ENCODE measurements around the gene D2HGDH. TPM values are rescaled to one million over a fixed set of nuclear protein-coding genes. Genes with fewer than 3 reads are reported as not detected.
A peak's percentile ranks its signal among the peaks of the same experiment; 100 is the strongest.
"Not testable (repeated sequence)": the region's sequence is repeated elsewhere in the genome, so short reads cannot be mapped to it uniquely, and the experiment has no call there.

D2HGDH gene
- total RNA-seq, 4 donors from 2014 or later: 37.7 to 160 (median 62.2) TPM

DNA sequence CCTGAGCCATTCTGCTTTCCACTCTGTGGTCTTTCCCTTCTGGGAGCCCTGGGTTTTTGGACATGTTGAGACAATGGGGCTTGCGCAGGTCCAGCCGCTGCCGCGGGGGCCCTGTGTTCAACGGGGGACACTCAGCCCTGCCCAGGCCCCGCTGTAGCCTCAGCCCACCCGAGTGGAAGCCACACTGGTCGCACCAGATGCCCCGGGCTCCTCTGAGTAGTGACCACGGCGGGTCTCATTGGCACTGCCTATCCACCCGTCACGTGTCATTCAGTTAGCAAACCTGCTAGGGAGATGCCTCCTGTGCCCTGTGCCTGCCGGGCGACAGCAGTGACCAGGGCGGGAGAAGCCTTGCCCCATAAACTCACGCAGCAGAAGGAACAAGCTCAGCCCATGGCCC is 19.1 kb downstream of the D2HGDH start:
- WGBS: 100% methylated on average over 5 of the region's 17 CpGs
- Histone ChIP-seq H3K4me3 (no peak overlapping the region), H3K36me3 (peaks cover 85% of the 10 kb centered on the region), H3K27me3 (no peaks in the 10 kb centered on the region), H3K9me3 (no peaks in the 10 kb centered on the region), H3K4me1 (no peaks in the 10 kb centered on the region), H3K27ac (no peak overlapping the region)
- TF ChIP-seq POLR2A (IDR thresholded peaks at IDR 0.05) (no peak), POLR2AphosphoS5 (IDR thresholded peaks at IDR 0.05) (no peak), EP300 (IDR thresholded peaks at IDR 0.05) (no peak)
- TF ChIP-seq, protein P1, sequence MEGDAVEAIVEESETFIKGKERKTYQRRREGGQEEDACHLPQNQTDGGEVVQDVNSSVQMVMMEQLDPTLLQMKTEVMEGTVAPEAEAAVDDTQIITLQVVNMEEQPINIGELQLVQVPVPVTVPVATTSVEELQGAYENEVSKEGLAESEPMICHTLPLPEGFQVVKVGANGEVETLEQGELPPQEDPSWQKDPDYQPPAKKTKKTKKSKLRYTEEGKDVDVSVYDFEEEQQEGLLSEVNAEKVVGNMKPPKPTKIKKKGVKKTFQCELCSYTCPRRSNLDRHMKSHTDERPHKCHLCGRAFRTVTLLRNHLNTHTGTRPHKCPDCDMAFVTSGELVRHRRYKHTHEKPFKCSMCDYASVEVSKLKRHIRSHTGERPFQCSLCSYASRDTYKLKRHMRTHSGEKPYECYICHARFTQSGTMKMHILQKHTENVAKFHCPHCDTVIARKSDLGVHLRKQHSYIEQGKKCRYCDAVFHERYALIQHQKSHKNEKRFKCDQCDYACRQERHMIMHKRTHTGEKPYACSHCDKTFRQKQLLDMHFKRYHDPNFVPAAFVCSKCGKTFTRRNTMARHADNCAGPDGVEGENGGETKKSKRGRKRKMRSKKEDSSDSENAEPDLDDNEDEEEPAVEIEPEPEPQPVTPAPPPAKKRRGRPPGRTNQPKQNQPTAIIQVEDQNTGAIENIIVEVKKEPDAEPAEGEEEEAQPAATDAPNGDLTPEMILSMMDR (IDR thresholded peaks at IDR 0.05): no peak
- peak in 1 of 2 donors; percentile 68 for DNase-seq (ENCODE audit: low spot score in 2 of 2)

DNA sequence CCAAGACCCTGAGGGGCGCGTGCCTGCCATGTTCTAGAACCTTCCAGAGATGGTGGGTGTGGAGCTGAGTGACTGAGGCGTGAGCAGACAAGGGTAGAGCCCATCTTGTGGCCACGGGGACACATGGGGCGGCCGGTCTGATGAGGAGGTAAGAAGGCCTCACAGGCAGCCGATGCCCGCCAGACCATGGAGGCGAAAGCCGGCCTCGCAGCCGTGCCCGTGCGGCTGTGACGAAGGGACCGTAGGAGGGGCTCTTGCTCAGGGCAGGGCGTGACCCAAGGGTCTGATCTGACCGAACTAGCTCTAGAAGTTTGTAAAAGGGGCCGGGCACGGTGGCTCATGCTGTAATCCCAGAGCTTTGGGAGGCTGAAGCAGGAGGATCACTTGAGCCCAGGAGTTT is 19.6 kb downstream of the D2HGDH start:
- Histone ChIP-seq H3K27me3 (no peaks in the 10 kb centered on the region), H3K4me1 (no peaks in the 10 kb centered on the region), H3K9me3 (no peaks in the 10 kb centered on the region), H3K4me3 (no peak overlapping the region), H3K36me3 (peaks cover 82% of the 10 kb centered on the region), H3K27ac (no peak overlapping the region)
- 94% methylated on average over 20 of the region's 20 CpGs for WGBS
- DNase-seq (ENCODE audit: low spot score in 2 of 2): peak in 1 of 2 donors; percentile 71
- TF ChIP-seq EP300 (IDR thresholded peaks at IDR 0.05) (no peak), POLR2AphosphoS5 (IDR thresholded peaks at IDR 0.05) (no peak), POLR2A (IDR thresholded peaks at IDR 0.05) (no peak)
- TF ChIP-seq, protein P1 (IDR thresholded peaks at IDR 0.05): no peak

DNA sequence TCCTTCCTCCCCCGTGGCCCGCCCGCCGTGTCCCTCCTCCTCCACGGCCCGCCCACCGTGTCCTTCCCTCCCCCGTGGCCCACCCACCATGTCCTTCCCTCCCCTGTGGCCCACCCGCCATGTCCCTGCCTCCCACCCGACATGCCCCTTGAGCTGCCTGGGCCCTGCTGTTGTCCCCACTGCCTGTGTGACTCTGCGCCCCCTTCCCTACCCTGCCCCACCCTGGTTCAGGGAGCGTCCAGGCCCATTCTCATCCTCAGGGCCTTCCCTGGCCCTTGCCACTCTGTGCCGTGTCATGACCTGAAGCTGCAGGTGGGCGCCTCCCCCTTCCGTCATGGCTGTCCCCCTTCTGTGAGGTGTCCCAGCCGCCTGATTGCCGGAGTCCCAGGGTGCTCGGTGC is 20.7 kb downstream of the D2HGDH start:
- TF ChIP-seq POLR2A (IDR thresholded peaks at IDR 0.05) (no peak), EP300 (IDR thresholded peaks at IDR 0.05) (no peak), POLR2AphosphoS5 (IDR thresholded peaks at IDR 0.05) (no peak)
- TF ChIP-seq, protein P1 (IDR thresholded peaks at IDR 0.05): no peak
- H3K27ac ChIP-seq: no peak overlapping the region
- H3K4me1 ChIP-seq: no peaks in the 10 kb centered on the region
- H3K9me3 ChIP-seq: no peaks in the 10 kb centered on the region
- peaks cover 80% of the 10 kb centered on the region for H3K36me3 ChIP-seq
- H3K27me3 ChIP-seq: no peaks in the 10 kb centered on the region
- DNase-seq (ENCODE audit: low spot score in 2 of 2): peak in 1 of 2 donors; percentile 71
- H3K4me3 ChIP-seq: no peak overlapping the region
- WGBS: 93% methylated on average over 16 of the region's 18 CpGs

DNA sequence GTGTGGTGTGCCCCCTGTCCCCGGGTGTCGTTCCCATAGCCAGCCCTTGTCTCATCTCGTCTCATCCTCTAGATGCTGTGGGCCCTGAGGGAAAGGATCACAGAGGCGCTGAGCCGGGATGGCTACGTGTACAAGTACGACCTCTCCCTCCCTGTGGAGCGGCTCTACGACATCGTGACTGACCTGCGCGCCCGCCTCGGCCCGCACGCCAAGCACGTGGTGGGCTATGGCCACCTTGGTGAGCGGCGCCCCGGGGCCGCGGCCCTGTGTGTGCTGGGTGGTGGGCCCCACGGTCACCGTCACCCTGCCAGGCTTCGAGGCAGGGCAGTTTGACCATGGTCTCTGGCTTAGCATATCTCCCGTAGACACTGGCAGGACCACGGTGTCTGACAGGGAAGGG is 21.3 kb downstream of the D2HGDH start:
- Histone ChIP-seq H3K27ac (no peak overlapping the region), H3K36me3 (peaks cover 82% of the 10 kb centered on the region), H3K4me1 (no peaks in the 10 kb centered on the region), H3K27me3 (no peaks in the 10 kb centered on the region), H3K4me3 (no peak overlapping the region), H3K9me3 (no peaks in the 10 kb centered on the region)
- WGBS: 96% methylated on average over 10 of the region's 27 CpGs
- no peak for TF ChIP-seq EP300 (IDR thresholded peaks at IDR 0.05)
- no peak for TF ChIP-seq POLR2AphosphoS5 (IDR thresholded peaks at IDR 0.05)
- peak in 1 of 2 donors; percentile 74 for DNase-seq (ENCODE audit: low spot score in 2 of 2)

DNA sequence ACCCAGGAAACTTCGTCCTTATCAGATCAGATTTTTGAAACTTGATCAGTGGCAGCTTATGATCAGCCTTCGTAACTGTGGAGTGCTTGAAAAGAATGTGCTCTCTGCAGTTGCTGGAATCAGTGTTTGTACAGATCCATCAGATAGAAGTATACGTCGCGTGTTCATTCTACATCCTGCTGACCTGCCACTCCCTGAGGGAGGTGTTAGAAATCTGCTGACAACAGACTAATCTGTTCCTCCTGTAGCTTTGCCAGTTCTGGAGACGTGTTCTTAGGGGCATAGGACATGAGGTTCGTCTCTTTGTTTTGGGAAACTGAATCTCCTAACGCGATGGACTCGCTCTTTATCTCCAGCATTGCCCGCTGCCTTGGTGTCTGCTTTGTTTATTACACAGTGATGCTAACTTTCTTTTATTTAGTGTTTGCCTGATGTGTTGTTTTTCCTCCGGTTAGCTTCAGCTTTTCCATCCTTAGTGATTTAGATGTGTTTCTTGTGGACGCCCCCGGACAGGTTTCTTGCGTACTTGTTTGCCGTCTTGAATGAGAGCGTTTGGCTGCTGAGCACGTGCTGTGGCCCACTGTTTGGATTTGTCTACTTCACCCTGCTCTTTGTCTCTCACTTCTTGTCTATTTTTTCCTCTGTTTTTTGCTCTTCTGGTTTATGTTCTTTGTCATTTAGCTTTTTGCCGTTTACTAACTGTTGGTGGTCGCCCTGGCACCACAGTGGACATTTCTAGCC is 24.8 kb downstream of the D2HGDH start:
- H3K27ac ChIP-seq: no peak overlapping the region
- TF ChIP-seq EP300 (IDR thresholded peaks at IDR 0.05) (no peak), POLR2AphosphoS5 (IDR thresholded peaks at IDR 0.05) (no peak), POLR2A (IDR thresholded peaks at IDR 0.05) (no peak)
- TF ChIP-seq, protein P1 (IDR thresholded peaks at IDR 0.05): no peak
- DNase-seq (ENCODE audit: low spot score in 2 of 2): no peak
- no peaks in the 10 kb centered on the region for H3K27me3 ChIP-seq
- no peak overlapping the region for H3K4me3 ChIP-seq
- no peaks in the 10 kb centered on the region for H3K4me1 ChIP-seq
- peaks cover 60% of the 10 kb centered on the region for H3K36me3 ChIP-seq
- no peaks in the 10 kb centered on the region for H3K9me3 ChIP-seq
- 85% methylated on average over 20 of the region's 20 CpGs for WGBS

DNA sequence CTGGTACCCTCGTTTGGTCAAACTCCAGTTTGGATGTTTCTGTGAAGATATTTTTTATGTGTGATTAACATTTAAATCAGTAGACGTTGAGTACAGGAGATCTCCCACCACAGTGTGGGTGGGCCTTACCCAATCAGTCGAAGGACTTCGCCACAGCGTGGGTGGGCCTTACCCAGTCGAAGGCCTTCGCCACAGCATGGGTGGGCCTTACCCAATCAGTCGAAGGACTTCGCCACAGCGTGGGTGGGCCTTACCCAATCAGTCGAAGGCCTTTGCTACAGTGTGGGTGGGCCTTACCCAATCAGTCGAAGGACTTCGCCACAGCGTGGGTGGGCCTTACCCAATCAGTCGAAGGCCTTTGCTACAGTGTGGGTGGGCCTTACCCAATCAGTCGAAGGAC is 25.5 kb downstream of the D2HGDH start:
- DNase-seq (ENCODE audit: low spot score in 2 of 2): peak in 1 of 2 donors; percentile 16
- WGBS: 94% methylated on average over 12 of the region's 16 CpGs
- peaks cover 54% of the 10 kb centered on the region for H3K36me3 ChIP-seq

More for the DNA sequence above, 25.5 kb downstream of the D2HGDH start:
- H3K27me3 ChIP-seq, H3K4me3 ChIP-seq, H3K27ac ChIP-seq, H3K9me3 ChIP-seq, H3K4me1 ChIP-seq: not testable (repeated sequence)

Data from suprapubic skin (tissue), 4 donors.